CD8-positive, alpha-beta memory T cell (primary cell): Measurements from ENCODE around the gene COX7B2. TPM values are rescaled to one million over a fixed set of nuclear protein-coding genes. Genes with fewer than 3 reads are reported as not detected.

Experiments used
- CTCF ChIA-PET: fragments of 350-600 bp; sonication (Branson Sonifier 250); formaldehyde crosslinking; loops from one replicate; lab custom pipeline; 2021; ENCODE audit warnings: antibody characterized with exemption; lab: Charles Lee
- POLR2A ChIA-PET: fragments of 350-600 bp; sonication (Branson Sonifier 250); formaldehyde crosslinking; loops from one replicate; lab custom pipeline; 2021; ENCODE audit warnings: antibody characterized with exemption; lab: Charles Lee
- DNase-seq, 5 donors: peaks; one replicate each; pipeline versions ENCODE4 v3.0.0 to v3.0.0-alpha.2; 2020 to 2022; ENCODE audit warnings: mixed read lengths in 1 of 5
- H3K27ac ChIP-seq: one replicate; pipeline ENCODE4 v1.7.0; 2013; ENCODE audit warnings: low read depth, mild to moderate bottlenecking, low read length, moderate library complexity
- H3K27me3 ChIP-seq: 2 replicates; pipeline ENCODE4 v1.7.0; 2013; ENCODE audit warnings: low read length, mild to moderate bottlenecking; ENCODE audit not compliant: insufficient read depth, poor library complexity, severe bottlenecking
- H3K36me3 ChIP-seq: 2 replicates; pipeline ENCODE4 v1.7.0; 2013; ENCODE audit warnings: mild to moderate bottlenecking, low read length, moderate library complexity; ENCODE audit not compliant: insufficient read depth
- H3K4me1 ChIP-seq: 2 replicates; pipeline ENCODE4 v1.7.0; 2013; ENCODE audit warnings: mild to moderate bottlenecking, low read length, moderate library complexity; ENCODE audit not compliant: insufficient read depth
- H3K4me3 ChIP-seq: 2 replicates; pipeline ENCODE4 v1.7.0; 2013; ENCODE audit warnings: mild to moderate bottlenecking, low read length
- H3K9me3 ChIP-seq: 2 replicates; pipeline ENCODE4 v1.7.0; 2013; ENCODE audit warnings: mild to moderate bottlenecking, low read length
- H3K27ac Mint-ChIP-seq, 8 donors: one replicate each; pipeline ENCODE4 v1.8.0; 2020 to 2021; ENCODE audit warnings: mixed read lengths in 8 of 8, mild to moderate bottlenecking in 6 of 8, inconsistent platforms in 3 of 8, moderate library complexity in 3 of 8
- H3K27me3 Mint-ChIP-seq, 2 donors: one replicate each; pipeline ENCODE4 v1.8.0; 2020 to 2021; ENCODE audit warnings: mixed read lengths in 2 of 2, mild to moderate bottlenecking in 1 of 2, moderate library complexity in 1 of 2
- H3K36me3 Mint-ChIP-seq, 3 donors: one replicate each; pipeline ENCODE4 v1.8.0; 2020 to 2021; ENCODE audit warnings: mixed read lengths in 3 of 3, inconsistent platforms in 1 of 3, mild to moderate bottlenecking in 1 of 3
- H3K4me1 Mint-ChIP-seq, 3 donors: one replicate each; pipeline ENCODE4 v1.8.0; 2020 to 2021; ENCODE audit warnings: mixed read lengths in 3 of 3, inconsistent platforms in 1 of 3, mild to moderate bottlenecking in 1 of 3
- H3K4me3 Mint-ChIP-seq, 7 donors: one replicate each; pipeline ENCODE4 v1.8.0; 2020 to 2021; ENCODE audit warnings: mixed read lengths in 7 of 7, mild to moderate bottlenecking in 6 of 7, moderate library complexity in 4 of 7, inconsistent platforms in 2 of 7
- H3K9me3 Mint-ChIP-seq, 5 donors: one replicate each; pipeline ENCODE4 v1.8.0; 2020 to 2022; ENCODE audit warnings: mixed read lengths in 5 of 5, mild to moderate bottlenecking in 3 of 5, moderate library complexity in 2 of 5, inconsistent platforms in 1 of 5
- polyA plus RNA-seq: library from polyadenylated mRNA; unstranded; fragments of 300-500 nt; fragmentation: Illumina TruSeq; gene quantifications from one replicate; pipeline ENCODE4 v1.2.3, GENCODE V29; 2021
- total RNA-seq, 2 experiments: library from RNA; stranded (reverse); gene quantifications; one replicate each; pipeline ENCODE4 v1.2.3, GENCODE V29; 2021

Gene COX7B2
- total and polyA plus RNA-seq, 3 experiments from 2014 or later: not detected

GRCh38 chr4:46698891-46699290 lies 210.2 kb downstream of the COX7B2 start:
- CTCF ChIA-PET: no interaction called here
- Histone ChIP-seq H3K9me3 (no peaks in the 10 kb centered on the region), H3K4me3 (no peak overlapping the region)

More at GRCh38 chr4:46698891-46699290, 210.2 kb downstream of the COX7B2 start:
- no peak overlapping the region for H3K27ac ChIP-seq
- Mint-ChIP-seq H3K27ac (no peak overlapping the region), H3K9me3 (peaks cover 0 to 17% (median 5%) of the 10 kb centered on the region in 5 donors), H3K36me3 (no peaks in the 10 kb centered on the region), H3K4me1 (no peaks in the 10 kb centered on the region), H3K27me3 (no peaks in the 10 kb centered on the region), H3K4me3 (no peak overlapping the region)
- POLR2A ChIA-PET: no interaction called here
- H3K4me1 ChIP-seq: no peaks in the 10 kb centered on the region
- no peaks in the 10 kb centered on the region for H3K36me3 ChIP-seq
- no peak for DNase-seq
- H3K27me3 ChIP-seq: no peaks in the 10 kb centered on the region

Other genes with a start within 250 kb of the COX7B2 start
- not detected for gene GABRA4, start 84.3 kb upstream of the COX7B2 start, total RNA-seq
- gene GABRA4, start 84.3 kb upstream of the COX7B2 start, polyA plus RNA-seq: not detected
- not detected for gene GABRB1, start 122.3 kb upstream of the COX7B2 start, total RNA-seq
- gene GABRB1, start 122.3 kb upstream of the COX7B2 start, polyA plus RNA-seq: not detected